Activated naive CD8-positive, alpha-beta T cell treated with anti-CD3 and anti-CD28 coated beads, Interleukin-2, amount 50 U/mL, for 24 hours (primary cell): ENCODE results near the gene CEP20.

Experiments used
- ATAC-seq: fragments of 150-1000 bp; cut with Tn5 transposase; one replicate; pipeline ENCODE4 v1.10.0; 2021
- DNase-seq: peaks from one replicate; pipeline ENCODE4 v3.0.0; 2021
- H3K27ac Mint-ChIP-seq: one replicate; pipeline ENCODE4 v1.8.0; 2021; ENCODE audit warnings: mild to moderate bottlenecking, mixed read lengths
- H3K27me3 Mint-ChIP-seq: one replicate; pipeline ENCODE4 v1.8.0; 2021; ENCODE audit warnings: mixed read lengths
- H3K36me3 Mint-ChIP-seq: one replicate; pipeline ENCODE4 v1.8.0; 2021; ENCODE audit warnings: low read depth, mixed read lengths
- H3K4me1 Mint-ChIP-seq: one replicate; pipeline ENCODE4 v1.8.0; 2021; ENCODE audit warnings: mixed read lengths
- H3K4me3 Mint-ChIP-seq: one replicate; pipeline ENCODE4 v1.8.0; 2021; ENCODE audit warnings: mild to moderate bottlenecking, moderate library complexity, mixed read lengths
- H3K9me3 Mint-ChIP-seq: one replicate; pipeline ENCODE4 v1.8.0; 2021; ENCODE audit warnings: mixed read lengths

Gene CEP20

DNA sequence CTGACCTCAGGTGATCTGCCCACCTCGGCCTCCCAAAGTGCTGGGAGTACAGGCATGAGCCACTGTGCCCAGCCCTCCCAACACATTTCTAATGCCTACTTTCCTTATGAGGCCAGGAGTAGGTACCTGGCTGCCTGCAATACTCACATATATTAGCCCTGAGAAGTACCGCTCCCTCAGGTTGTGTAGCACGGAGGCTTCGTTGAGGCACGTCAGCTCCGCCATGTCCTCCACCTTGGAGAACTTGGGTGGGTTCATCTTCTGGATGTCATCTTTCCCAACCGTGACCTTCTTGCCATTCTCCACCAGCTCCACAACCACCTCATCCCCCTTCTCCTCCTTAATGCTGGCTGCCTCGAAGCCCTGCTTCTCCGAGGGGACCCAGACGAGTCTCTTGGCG is 50.6 kb downstream of the CEP20 start:
- Mint-ChIP-seq H3K27me3 (no peaks in the 10 kb centered on the region), H3K4me1 (peaks cover 10% of the 10 kb centered on the region), H3K9me3 (no peaks in the 10 kb centered on the region), H3K36me3 (no peaks in the 10 kb centered on the region), H3K4me3 (no peak overlapping the region), H3K27ac (no peak overlapping the region)
- DNase-seq (no peak), ATAC-seq (no peak)

DNA sequence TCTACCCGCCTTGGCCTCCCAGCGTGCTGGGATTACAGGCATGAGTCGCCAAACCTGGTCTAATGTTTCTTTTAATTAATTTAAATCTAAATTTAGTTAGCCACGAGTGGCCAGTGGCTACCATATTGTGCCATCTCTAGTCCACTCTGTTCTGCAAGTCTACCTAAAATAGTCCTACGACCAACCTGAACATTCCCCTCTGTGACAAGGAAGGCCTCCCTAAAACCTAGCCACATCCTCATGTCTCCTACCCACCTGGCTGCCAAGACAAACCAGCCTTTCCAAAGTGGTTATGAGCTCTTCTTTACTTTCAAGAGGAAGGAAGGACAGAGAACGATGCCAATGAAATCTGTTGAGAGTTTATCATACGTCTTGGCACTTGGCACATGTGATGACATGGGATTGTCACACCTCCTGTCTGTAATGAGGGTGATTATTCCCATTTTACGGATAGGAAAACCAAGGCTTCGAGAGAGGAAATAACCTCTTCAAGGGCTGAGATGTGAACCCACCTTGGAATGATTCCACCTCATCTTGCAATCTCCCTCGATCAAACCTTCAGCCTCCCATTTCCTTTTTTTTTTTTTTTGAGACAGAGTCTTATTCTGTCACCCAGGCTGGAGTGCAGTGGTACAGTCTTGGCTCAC is 51.3 kb downstream of the CEP20 start:
- Mint-ChIP-seq H3K4me3 (no peak overlapping the region), H3K27ac (no peak overlapping the region), H3K27me3 (no peaks in the 10 kb centered on the region), H3K36me3 (no peaks in the 10 kb centered on the region), H3K9me3 (no peaks in the 10 kb centered on the region), H3K4me1 (peaks cover 10% of the 10 kb centered on the region)
- no peak for ATAC-seq
- no peak for DNase-seq

DNA sequence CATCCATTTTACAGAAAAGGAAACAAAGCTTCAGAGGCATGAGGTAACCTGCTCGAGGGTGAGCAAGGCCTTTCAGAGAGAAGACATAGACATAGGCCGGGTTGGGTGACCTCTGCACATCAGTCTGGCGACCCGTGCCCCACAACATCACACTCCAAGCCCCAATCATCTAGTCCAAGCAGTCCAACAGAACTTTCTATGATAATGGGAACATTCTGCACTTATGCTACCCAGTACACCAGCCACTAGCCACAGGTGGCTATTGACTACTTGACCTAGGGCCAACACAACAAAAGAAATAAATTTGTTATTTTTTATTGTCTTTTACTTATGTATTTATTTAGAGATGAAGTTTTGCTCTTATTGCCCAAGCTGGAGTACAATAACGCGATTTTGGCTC is 52.3 kb downstream of the CEP20 start:
- no peak overlapping the region for H3K4me3 Mint-ChIP-seq
- H3K4me1 Mint-ChIP-seq, result peaks cover 10% of the 10 kb centered on the region
- no peaks in the 10 kb centered on the region for H3K9me3 Mint-ChIP-seq
- ATAC-seq, result no peak
- H3K27ac Mint-ChIP-seq, result no peak overlapping the region
- H3K36me3 Mint-ChIP-seq, result no peaks in the 10 kb centered on the region
- DNase-seq, result no peak
- H3K27me3 Mint-ChIP-seq, result no peaks in the 10 kb centered on the region

- H3K27me3 Mint-ChIP-seq, result no peaks in the 10 kb centered on the region
- no peak overlapping the region for H3K27ac Mint-ChIP-seq
- no peaks in the 10 kb centered on the region for H3K36me3 Mint-ChIP-seq
- H3K4me1 Mint-ChIP-seq, result peaks cover 10% of the 10 kb centered on the region
- peak; percentile 69 for ATAC-seq
- DNase-seq, result no peak
- H3K9me3 Mint-ChIP-seq, result no peaks in the 10 kb centered on the region
- no peak overlapping the region for H3K4me3 Mint-ChIP-seq
Observed at GRCh38 chr16:15835136-15835878, 53.1 kb downstream of the CEP20 start.

- no peak for ATAC-seq
- DNase-seq, result no peak
- Mint-ChIP-seq H3K27me3 (no peaks in the 10 kb centered on the region), H3K27ac (no peak overlapping the region), H3K36me3 (no peaks in the 10 kb centered on the region), H3K4me1 (peaks cover 10% of the 10 kb centered on the region), H3K9me3 (no peaks in the 10 kb centered on the region), H3K4me3 (no peak overlapping the region)
Observed at GRCh38 chr16:15834502-15834901, 53.9 kb downstream of the CEP20 start.

GRCh38 chr16:15833541-15833940 is 54.9 kb downstream of the CEP20 start:
- H3K4me1 Mint-ChIP-seq, result peaks cover 10% of the 10 kb centered on the region
- peaks cover 1% of the 10 kb centered on the region for H3K27me3 Mint-ChIP-seq
- no peaks in the 10 kb centered on the region for H3K36me3 Mint-ChIP-seq
- H3K27ac Mint-ChIP-seq, result no peak overlapping the region
- H3K9me3 Mint-ChIP-seq, result no peaks in the 10 kb centered on the region
- DNase-seq (no peak), ATAC-seq (no peak)
- no peak overlapping the region for H3K4me3 Mint-ChIP-seq

- Mint-ChIP-seq H3K9me3 (no peaks in the 10 kb centered on the region), H3K36me3 (no peaks in the 10 kb centered on the region), H3K27me3 (peaks cover 2% of the 10 kb centered on the region), H3K4me3 (no peak overlapping the region), H3K27ac (no peak overlapping the region), H3K4me1 (peaks cover 10% of the 10 kb centered on the region)
- DNase-seq, result no peak
- ATAC-seq, result no peak
Observed at GRCh38 chr16:15832241-15832640, 56.2 kb downstream of the CEP20 start.

DNA sequence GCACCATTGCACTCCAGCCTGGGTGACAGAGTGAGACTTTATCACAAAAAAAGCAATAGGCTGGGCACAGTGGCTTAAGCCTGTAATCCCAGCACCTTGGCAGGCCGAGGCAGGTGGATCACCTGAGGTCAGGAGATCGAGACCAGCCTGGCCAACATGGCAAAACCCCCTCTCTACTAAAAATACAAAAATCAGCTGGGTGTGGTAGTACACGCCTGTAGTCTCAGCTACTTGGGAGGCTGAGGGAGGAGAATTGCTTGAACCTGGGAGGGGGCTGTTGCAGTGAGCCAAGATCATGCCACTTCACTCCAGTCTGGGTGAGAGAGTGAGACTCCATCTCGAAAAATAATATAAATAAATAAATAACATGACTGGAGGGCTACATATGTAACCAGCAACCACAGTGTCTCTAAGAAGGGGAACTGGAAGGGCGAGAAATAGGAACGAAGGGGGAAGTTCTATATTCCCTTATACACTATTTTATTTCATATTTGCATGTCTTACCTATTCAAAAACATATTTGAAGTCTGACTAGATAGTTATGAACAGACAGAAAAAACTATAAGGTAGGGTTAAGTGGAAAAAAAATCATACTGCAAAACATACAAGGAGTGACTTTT is 57.5 kb downstream of the CEP20 start:
- no peak overlapping the region for H3K27ac Mint-ChIP-seq
- DNase-seq (no peak), ATAC-seq (no peak)
- H3K4me3 Mint-ChIP-seq, result no peak overlapping the region
- H3K36me3 Mint-ChIP-seq, result no peaks in the 10 kb centered on the region
- H3K9me3 Mint-ChIP-seq, result no peaks in the 10 kb centered on the region
- peaks cover 9% of the 10 kb centered on the region for H3K4me1 Mint-ChIP-seq
- peaks cover 2% of the 10 kb centered on the region for H3K27me3 Mint-ChIP-seq

- Mint-ChIP-seq H3K4me1 (no peaks in the 10 kb centered on the region), H3K27me3 (peaks cover 4% of the 10 kb centered on the region), H3K9me3 (no peaks in the 10 kb centered on the region), H3K4me3 (no peak overlapping the region), H3K27ac (no peak overlapping the region), H3K36me3 (no peaks in the 10 kb centered on the region)
- DNase-seq, result no peak
- ATAC-seq, result no peak
Observed at GRCh38 chr16:15829460-15829859, 58.9 kb downstream of the CEP20 start.

GRCh38 chr16:15827709-15828343 is 60.6 kb downstream of the CEP20 start:
- ATAC-seq, result no peak
- Mint-ChIP-seq H3K36me3 (no peaks in the 10 kb centered on the region), H3K4me3 (no peak overlapping the region), H3K4me1 (no peaks in the 10 kb centered on the region), H3K27ac (no peak overlapping the region), H3K27me3 (peaks cover 4% of the 10 kb centered on the region), H3K9me3 (no peaks in the 10 kb centered on the region)
- DNase-seq, result no peak

- Mint-ChIP-seq H3K36me3 (no peaks in the 10 kb centered on the region), H3K4me1 (no peaks in the 10 kb centered on the region), H3K27me3 (peaks cover 4% of the 10 kb centered on the region), H3K4me3 (no peak overlapping the region), H3K27ac (no peak overlapping the region), H3K9me3 (no peaks in the 10 kb centered on the region)
- no peak for ATAC-seq
- DNase-seq, result no peak
Observed at GRCh38 chr16:15827299-15827698, 61.1 kb downstream of the CEP20 start.

- DNase-seq, result no peak
- Mint-ChIP-seq H3K9me3 (no peaks in the 10 kb centered on the region), H3K27me3 (peaks cover 4% of the 10 kb centered on the region), H3K4me1 (no peaks in the 10 kb centered on the region), H3K36me3 (no peaks in the 10 kb centered on the region), H3K27ac (no peak overlapping the region), H3K4me3 (no peak overlapping the region)
- no peak for ATAC-seq
Observed at GRCh38 chr16:15825750-15826305, 62.6 kb downstream of the CEP20 start.

- DNase-seq (no peak), ATAC-seq (no peak)
- Mint-ChIP-seq H3K4me3 (no peak overlapping the region), H3K27me3 (peaks cover 2% of the 10 kb centered on the region), H3K4me1 (no peaks in the 10 kb centered on the region), H3K27ac (no peak overlapping the region), H3K36me3 (no peaks in the 10 kb centered on the region), H3K9me3 (no peaks in the 10 kb centered on the region)
Observed at GRCh38 chr16:15822957-15823356, 65.4 kb downstream of the CEP20 start.

GRCh38 chr16:15820837-15821236 is 67.6 kb downstream of the CEP20 start:
- no peaks in the 10 kb centered on the region for H3K4me1 Mint-ChIP-seq
- ATAC-seq (no peak), DNase-seq (no peak)
- H3K27me3 Mint-ChIP-seq, result peaks cover 2% of the 10 kb centered on the region
- no peak overlapping the region for H3K4me3 Mint-ChIP-seq
- H3K36me3 Mint-ChIP-seq, result no peaks in the 10 kb centered on the region
- no peak overlapping the region for H3K27ac Mint-ChIP-seq
- peaks cover 6% of the 10 kb centered on the region for H3K9me3 Mint-ChIP-seq

- Mint-ChIP-seq H3K9me3 (peaks cover 12% of the 10 kb centered on the region), H3K4me3 (no peak overlapping the region), H3K4me1 (no peaks in the 10 kb centered on the region), H3K27me3 (peaks cover 4% of the 10 kb centered on the region), H3K27ac (no peak overlapping the region), H3K36me3 (no peaks in the 10 kb centered on the region)
- no peak for DNase-seq
- no peak for ATAC-seq
Observed at GRCh38 chr16:15819046-15819445, 69.4 kb downstream of the CEP20 start.
